GM21576 (cell line): ENCODE results near the gene ABCD1.
"Not testable (repeated sequence)": the region's sequence is repeated elsewhere in the genome, so short reads cannot be mapped to it uniquely, and the experiment has no call there.

Source experiments
- ATAC-seq: cut with Tn5 transposase; IDR thresholded peaks from one replicate; pipeline ENCODE4 v1.9.1; 2021; ENCODE audit warnings: mild to moderate bottlenecking, moderate library complexity; ENCODE audit not compliant: unreplicated experiment

ABCD1 gene

GRCh38 chrX:153693216-153694086 lies 31.2 kb upstream of the ABCD1 start:
- no peak for ATAC-seq

GRCh38 chrX:153694256-153694655 lies 30.4 kb upstream of the ABCD1 start:
- not testable (repeated sequence) for ATAC-seq

- no peak for ATAC-seq
Measured at GRCh38 chrX:153694687-153695270, 29.9 kb upstream of the ABCD1 start.

- no peak for ATAC-seq
Measured at GRCh38 chrX:153696100-153696499, 28.6 kb upstream of the ABCD1 start.

- ATAC-seq = not testable (repeated sequence)
Measured at GRCh38 chrX:153696538-153696937, 28.1 kb upstream of the ABCD1 start.

GRCh38 chrX:153696986-153697722 lies 27.5 kb upstream of the ABCD1 start:
- ATAC-seq = not testable (repeated sequence)

- ATAC-seq = no peak
Measured at GRCh38 chrX:153697924-153698865, 26.5 kb upstream of the ABCD1 start.

- not testable (repeated sequence) for ATAC-seq
Measured at GRCh38 chrX:153699210-153699783, 25.4 kb upstream of the ABCD1 start.

GRCh38 chrX:153699784-153700371 lies 24.8 kb upstream of the ABCD1 start:
- ATAC-seq = not testable (repeated sequence)

GRCh38 chrX:153700376-153700945 lies 24.2 kb upstream of the ABCD1 start:
- no peak for ATAC-seq

- no peak for ATAC-seq
Measured at GRCh38 chrX:153700967-153701366, 23.7 kb upstream of the ABCD1 start.

- no peak for ATAC-seq
Measured at GRCh38 chrX:153701706-153702105, 22.9 kb upstream of the ABCD1 start.

- no peak for ATAC-seq
Measured at GRCh38 chrX:153702336-153703035, 22.2 kb upstream of the ABCD1 start.

- ATAC-seq = no peak
Measured at GRCh38 chrX:153703036-153703370, 21.7 kb upstream of the ABCD1 start.

GRCh38 chrX:153704021-153704526 lies 20.6 kb upstream of the ABCD1 start:
- no peak for ATAC-seq

- not testable (repeated sequence) for ATAC-seq
Measured at GRCh38 chrX:153704631-153705402, 19.8 kb upstream of the ABCD1 start.

- not testable (repeated sequence) for ATAC-seq
Measured at GRCh38 chrX:153705403-153706060, 19.1 kb upstream of the ABCD1 start.
